Loucy (cell line): ENCODE measurements around the gene MAB21L3.

Source experiments
- EZH2phosphoT487 ChIP-seq: fragments of 200-600 bp; IDR thresholded peaks from 2 replicates; pipeline ENCODE4 v1.6.1; 2018; ENCODE audit warnings: antibody characterized with exemption, mild to moderate bottlenecking, moderate library complexity, borderline replicate concordance
- TF ChIP-seq, protein P1 (sequence below): fragments of 200-600 bp; sonication (generic); conservative IDR thresholded peaks from 2 replicates; pipeline ENCODE4 v1.5.1; 2014; ENCODE audit warnings: mild to moderate bottlenecking, antibody characterized with exemption, low read length

DNA sequence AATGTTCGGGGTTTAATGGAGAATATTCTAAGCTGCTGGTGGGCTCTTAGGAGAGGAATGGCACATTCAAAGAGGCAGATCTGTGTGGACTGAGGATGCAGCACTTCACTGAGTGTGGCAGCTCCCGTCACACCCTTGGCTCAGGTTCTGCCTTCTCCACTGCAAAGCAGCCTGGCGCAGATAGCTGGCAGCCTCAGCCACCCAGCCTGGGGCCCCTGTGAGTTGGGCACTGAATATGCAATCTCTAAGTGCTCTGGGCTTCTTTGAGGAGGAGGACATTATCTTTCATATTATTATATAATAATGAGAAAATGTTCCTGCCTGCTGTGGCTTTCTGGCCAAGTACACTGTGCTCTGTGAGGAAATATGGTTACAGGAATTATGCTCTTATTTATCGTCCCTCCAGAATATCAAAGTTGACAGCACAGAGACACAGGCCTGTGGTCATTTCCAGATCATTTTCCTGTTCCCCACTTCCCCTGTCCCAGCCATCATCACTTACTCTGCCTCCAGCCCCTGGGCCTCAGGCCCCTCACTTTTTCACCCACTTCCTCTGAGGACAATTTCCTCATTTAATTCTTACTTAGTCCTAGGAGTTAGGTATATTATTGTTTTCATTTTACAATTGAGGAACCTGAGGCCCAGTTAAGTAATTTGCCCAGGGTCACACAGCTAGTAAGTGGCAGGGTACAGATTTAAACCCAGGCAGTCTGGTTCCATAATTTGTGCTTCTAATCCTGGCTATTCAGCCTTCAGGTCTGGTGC lies 53.6 kb downstream of the MAB21L3 start:
- TF ChIP-seq, protein P1, sequence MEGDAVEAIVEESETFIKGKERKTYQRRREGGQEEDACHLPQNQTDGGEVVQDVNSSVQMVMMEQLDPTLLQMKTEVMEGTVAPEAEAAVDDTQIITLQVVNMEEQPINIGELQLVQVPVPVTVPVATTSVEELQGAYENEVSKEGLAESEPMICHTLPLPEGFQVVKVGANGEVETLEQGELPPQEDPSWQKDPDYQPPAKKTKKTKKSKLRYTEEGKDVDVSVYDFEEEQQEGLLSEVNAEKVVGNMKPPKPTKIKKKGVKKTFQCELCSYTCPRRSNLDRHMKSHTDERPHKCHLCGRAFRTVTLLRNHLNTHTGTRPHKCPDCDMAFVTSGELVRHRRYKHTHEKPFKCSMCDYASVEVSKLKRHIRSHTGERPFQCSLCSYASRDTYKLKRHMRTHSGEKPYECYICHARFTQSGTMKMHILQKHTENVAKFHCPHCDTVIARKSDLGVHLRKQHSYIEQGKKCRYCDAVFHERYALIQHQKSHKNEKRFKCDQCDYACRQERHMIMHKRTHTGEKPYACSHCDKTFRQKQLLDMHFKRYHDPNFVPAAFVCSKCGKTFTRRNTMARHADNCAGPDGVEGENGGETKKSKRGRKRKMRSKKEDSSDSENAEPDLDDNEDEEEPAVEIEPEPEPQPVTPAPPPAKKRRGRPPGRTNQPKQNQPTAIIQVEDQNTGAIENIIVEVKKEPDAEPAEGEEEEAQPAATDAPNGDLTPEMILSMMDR: no peak
- no peak for TF ChIP-seq EZH2phosphoT487
